GM19043 (cell line): ENCODE data around the gene STOML1.
"Not testable (repeated sequence)": the region's sequence is repeated elsewhere in the genome, so short reads cannot be mapped to it uniquely, and the experiment has no call there.

Source experiments
- ATAC-seq: cut with Tn5 transposase; IDR thresholded peaks from one replicate; pipeline ENCODE4 v1.9.1; 2021; ENCODE audit warnings: low read depth; ENCODE audit not compliant: unreplicated experiment

Gene STOML1

DNA sequence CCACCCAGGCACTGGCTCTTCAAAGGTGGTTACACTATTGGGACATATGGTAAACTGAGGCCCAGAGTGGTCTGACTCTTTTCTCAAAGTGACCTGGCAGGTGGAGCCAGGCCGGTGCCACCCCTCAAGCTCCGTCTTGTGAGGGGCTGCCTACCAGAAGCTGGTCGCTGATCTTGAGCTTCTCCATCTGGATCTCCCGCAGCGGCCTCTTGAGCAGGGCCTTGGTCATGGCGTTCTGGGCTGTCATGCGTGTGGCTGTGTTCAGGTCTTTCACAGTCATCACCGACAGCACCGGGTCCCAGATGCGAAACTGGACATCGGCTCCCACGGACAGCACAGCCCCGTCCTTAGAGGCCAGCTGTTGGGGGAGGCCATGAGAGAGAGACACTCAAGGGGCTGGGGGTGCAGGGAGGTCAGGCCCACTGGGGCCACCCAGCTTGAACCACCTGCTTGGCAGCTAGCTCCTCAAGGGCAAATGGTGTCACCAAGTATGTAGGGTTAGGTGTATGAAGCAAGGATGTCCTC is 3.6 kb downstream of the STOML1 start:
- ATAC-seq, result no peak

GRCh38 chr15:73987681-73988444 is 4.2 kb downstream of the STOML1 start:
- no peak for ATAC-seq

- ATAC-seq, result no peak
Measured at GRCh38 chr15:73987250-73987649, 4.8 kb downstream of the STOML1 start.

GRCh38 chr15:73986776-73987056 is 5.4 kb downstream of the STOML1 start:
- ATAC-seq, result no peak

GRCh38 chr15:73986055-73986775 is 5.9 kb downstream of the STOML1 start:
- ATAC-seq, result no peak

DNA sequence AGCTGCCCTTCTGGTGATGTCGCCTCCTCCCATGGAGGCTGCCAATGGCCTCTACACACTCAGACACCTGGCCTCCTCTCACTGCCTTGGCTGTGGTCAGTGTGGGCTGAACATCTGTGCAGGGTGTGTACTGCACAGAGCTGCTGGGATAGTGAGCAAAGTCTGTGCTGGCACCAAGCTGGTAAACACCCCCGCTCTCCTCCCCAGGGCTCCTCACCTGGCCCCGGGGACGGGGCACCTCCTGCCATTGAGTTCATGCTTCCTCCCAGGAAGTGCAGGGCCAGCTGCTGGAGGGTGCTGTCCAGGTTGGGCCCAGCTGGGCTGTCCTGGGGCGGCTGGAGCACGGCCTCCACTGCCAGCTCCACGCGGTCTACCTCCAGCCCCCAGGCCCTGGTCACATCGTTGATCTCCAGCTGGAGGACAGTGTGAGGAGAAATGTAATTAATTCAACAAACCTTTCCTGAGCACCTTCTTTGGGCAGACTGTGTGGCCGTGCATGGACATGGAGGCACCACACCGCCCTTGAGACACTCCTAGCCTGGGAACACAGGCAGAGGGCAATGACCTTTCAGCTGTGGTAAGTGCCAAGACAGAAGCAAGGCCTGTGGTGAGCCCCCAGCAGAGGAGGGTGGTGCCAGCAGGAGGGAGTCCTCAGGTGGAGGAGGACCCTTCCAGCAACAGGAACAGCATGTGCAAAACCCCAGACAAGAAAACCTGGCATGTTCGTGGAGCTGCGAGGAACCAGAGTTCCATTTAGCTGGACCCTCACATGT is 6.8 kb downstream of the STOML1 start:
- ATAC-seq, result no peak

DNA sequence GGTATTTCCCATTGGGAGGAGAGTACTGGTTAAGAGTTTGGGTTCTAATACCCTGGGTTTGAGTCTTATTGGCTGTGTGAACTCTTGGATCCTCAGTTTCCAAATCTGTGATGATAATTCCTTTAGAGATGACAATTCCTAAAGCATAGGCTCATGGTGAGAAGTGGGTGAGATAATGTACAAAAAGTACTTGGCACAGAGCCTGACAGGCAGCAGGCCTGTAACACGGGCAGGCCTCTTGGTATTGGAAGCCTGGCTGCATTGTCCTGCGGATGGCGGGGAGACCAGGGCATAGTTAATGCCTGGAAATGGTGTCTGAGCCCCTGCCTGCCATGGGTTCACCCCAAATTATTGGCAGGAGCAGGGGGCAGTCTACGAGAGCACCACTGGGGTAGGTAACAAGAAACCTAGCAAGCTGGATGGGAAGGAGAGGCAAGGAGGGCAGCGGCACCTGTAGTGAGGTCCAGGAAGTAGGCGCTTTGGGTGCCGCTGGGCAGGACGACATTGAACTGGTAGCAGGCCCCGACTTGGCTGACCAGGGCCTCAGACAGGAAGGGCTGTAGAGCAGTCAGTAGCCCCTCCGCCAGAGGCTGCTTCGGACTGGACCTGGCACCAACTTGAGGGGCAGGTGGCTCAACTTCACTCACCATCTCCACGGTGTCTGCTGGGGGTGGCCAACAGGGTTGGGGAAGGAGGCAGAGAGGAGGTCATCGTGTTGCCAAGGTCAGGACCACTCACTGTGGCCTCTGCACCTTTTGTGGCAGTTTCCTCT is 7.7 kb downstream of the STOML1 start:
- ATAC-seq, result no peak

GRCh38 chr15:73983773-73984172 is 8.3 kb downstream of the STOML1 start:
- ATAC-seq, result no peak

DNA sequence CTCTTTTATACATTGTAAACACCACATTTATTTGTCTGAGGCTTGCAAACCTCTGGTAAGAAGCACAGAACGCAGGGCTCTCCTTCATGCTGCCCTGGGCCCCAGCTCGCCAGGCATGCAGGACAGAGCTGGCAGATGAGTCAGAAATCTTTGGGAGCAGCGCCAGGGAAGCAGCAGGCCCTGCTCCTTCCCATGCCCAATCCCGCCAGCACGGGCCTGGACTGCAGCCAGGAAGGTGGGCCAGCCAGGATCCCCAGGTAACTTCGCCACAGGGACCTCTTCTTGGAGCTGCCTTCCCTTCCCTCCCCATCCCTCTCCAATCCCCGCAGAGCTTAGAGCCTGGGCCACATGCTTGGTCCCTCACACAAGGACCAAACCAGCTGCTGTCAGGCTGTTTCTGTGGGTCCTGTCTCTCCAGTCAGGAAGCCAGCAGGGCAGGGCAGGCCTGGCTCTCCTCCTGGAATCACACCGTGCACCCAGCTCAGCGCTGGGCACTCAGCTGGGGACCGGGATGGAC is 8.8 kb downstream of the STOML1 start:
- no peak for ATAC-seq

DNA sequence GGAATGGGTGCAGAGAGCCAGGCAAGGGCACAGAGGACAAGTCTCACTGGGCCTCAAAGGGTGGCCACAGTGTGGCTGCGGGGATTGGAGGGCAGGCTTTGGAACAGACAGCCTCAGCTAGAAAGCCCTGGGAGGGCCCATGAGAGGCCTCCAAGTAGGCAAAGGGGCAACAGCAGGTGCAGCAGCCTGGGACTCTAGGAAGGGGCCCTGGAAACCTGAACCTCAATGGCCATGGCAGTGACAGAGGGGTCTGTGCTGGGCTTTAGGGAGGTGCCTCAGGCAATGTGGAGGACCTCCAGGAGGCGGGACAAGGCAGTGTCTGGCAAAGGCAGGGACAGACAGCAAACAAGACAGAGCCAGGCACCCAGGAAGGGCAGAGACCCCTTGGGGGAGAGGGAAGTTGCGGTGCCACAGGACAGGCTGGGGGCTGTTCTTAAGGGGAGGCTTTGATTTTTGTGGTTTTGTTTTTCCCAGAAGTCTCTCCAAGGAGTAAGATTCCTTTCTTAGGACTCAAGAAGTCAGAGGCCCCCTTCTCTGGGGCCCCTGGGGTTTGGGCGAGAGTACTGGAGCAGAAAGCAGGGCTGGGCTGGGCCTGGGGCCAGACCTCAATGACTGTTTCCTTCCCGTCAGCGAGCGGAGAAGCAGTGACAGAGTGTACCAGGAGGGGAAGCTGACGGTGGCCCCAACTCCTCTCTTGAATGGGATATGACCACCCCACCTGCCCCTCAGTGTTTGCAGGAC is 9.7 kb downstream of the STOML1 start:
- no peak for ATAC-seq

- no peak for ATAC-seq
Measured at GRCh38 chr15:73981761-73982221, 10.3 kb downstream of the STOML1 start.

GRCh38 chr15:73979636-73980035 is 12.5 kb downstream of the STOML1 start:
- no peak for ATAC-seq

DNA sequence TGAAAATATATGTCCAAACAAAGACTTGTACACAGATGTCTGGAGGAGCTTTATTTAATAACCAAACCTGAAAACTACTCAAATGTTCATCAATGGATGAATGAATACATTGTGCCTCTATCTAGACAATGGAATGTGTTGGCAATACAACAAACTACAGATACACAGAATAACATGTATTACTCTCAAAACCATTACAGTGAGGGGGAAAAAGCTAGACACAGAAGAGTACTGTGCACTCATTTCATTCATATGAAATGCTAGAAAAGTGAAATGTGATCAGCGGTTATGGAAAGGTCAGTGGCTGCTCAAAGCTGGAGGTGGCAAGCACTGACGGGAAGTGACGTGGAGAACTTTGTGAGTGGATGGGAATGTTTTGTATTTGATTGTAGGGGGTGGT is 13.2 kb downstream of the STOML1 start:
- ATAC-seq, result no peak

DNA sequence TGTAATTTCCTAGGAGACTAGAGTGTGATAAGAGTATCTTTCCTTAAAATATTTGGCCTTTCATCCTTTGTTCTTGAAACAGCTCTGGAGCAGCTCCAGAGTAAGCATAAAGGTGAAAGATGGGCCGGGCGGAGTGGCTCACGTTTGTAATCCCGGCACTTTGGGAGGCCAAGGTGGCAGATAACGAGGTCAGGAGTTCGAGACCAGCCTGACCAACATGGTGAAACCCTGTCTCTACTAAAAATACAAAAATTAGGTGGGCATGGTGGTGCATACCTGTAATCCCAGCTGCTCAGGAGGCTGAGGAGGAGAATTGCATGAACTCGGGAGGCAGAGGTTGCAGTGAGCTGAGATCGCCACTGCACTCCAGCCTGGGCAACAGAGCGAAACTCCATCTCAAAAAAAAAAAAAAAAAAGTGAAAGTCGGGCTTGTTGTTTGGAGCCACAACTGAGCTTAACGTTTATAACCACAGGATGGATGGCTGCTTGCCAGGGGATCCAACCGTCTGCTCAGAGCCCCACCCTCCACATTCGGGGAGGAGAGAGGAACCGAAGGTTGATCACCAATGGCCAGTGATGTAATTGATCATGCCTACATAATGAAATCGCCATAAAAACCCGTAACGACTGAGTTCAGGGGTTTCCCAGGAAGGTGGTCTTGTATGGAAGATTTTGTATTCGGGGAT is 16.5 kb downstream of the STOML1 start:
- not testable (repeated sequence) for ATAC-seq

GRCh38 chr15:73973683-73974200 is 18.4 kb downstream of the STOML1 start:
- not testable (repeated sequence) for ATAC-seq

- no peak for ATAC-seq
Measured at GRCh38 chr15:73972984-73973682, 19.0 kb downstream of the STOML1 start.

- ATAC-seq, result no peak
Measured at GRCh38 chr15:73969151-73969759, 22.8 kb downstream of the STOML1 start.

- no peak for ATAC-seq
Measured at GRCh38 chr15:73968461-73968860, 23.6 kb downstream of the STOML1 start.
